ENCODE measurements around the gene PRDM8. TPM values are rescaled to one million over a fixed set of nuclear protein-coding genes. Genes with fewer than 3 reads are reported as not detected.

PRDM8 gene
- 0.40 TPM for polyA plus RNA-seq (2012; ENCODE audit: missing spikeins)

- FAIRE-seq, result no peak
- TF ChIP-seq POLR2AphosphoS5 (IDR thresholded peaks at IDR 0.05; ENCODE audit: low read depth, low read length) (no peak), POLR2A (IDR thresholded peaks at IDR 0.05; ENCODE audit: low read depth, low read length) (no peak), TAF1 (IDR thresholded peaks at IDR 0.05; ENCODE audit: borderline replicate concordance, low read depth, low read length) (no peak)
- no peak for DNase-seq (ENCODE audit: insufficient read length)
These were observed at the start of gene PRDM8 for GRCh38 chr4:80196922-80197573. TSS of gene PRDM8 (plus strand) at chr4:80197503. CDS start at chr4:80200081, 2,578 bp downstream.

- FAIRE-seq (no peak), DNase-seq (ENCODE audit: insufficient read length) (no peak)
- no peak for TF ChIP-seq POLR2AphosphoS5 (IDR thresholded peaks at IDR 0.05; ENCODE audit: low read depth, low read length)
- no peak for TF ChIP-seq POLR2A (IDR thresholded peaks at IDR 0.05; ENCODE audit: low read depth, low read length)
- TF ChIP-seq TAF1 (IDR thresholded peaks at IDR 0.05; ENCODE audit: borderline replicate concordance, low read depth, low read length), result no peak
These were observed 46.7 kb upstream of the PRDM8 start for GRCh38 chr4:80150387-80151180.

GRCh38 chr4:80151981-80152380, 45.3 kb upstream of the PRDM8 start:
- no peak for TF ChIP-seq TAF1 (IDR thresholded peaks at IDR 0.05; ENCODE audit: borderline replicate concordance, low read depth, low read length)
- TF ChIP-seq POLR2A (IDR thresholded peaks at IDR 0.05; ENCODE audit: low read depth, low read length), result no peak
- TF ChIP-seq POLR2AphosphoS5 (IDR thresholded peaks at IDR 0.05; ENCODE audit: low read depth, low read length), result no peak
- no peak for FAIRE-seq
- no peak for DNase-seq (ENCODE audit: insufficient read length)

GRCh38 chr4:80153874-80154544, 43.3 kb upstream of the PRDM8 start:
- no peak for FAIRE-seq
- TF ChIP-seq POLR2AphosphoS5 (IDR thresholded peaks at IDR 0.05; ENCODE audit: low read depth, low read length) (no peak), TAF1 (IDR thresholded peaks at IDR 0.05; ENCODE audit: borderline replicate concordance, low read depth, low read length) (no peak)

GRCh38 chr4:80154545-80154933, 42.8 kb upstream of the PRDM8 start:
- FAIRE-seq, result no peak
- DNase-seq (ENCODE audit: insufficient read length), result no peak
- TF ChIP-seq POLR2A (IDR thresholded peaks at IDR 0.05; ENCODE audit: low read depth, low read length) (no peak), POLR2AphosphoS5 (IDR thresholded peaks at IDR 0.05; ENCODE audit: low read depth, low read length) (no peak), TAF1 (IDR thresholded peaks at IDR 0.05; ENCODE audit: borderline replicate concordance, low read depth, low read length) (no peak)

More at GRCh38 chr4:80153874-80154544, 43.3 kb upstream of the PRDM8 start:
- no peak for DNase-seq (ENCODE audit: insufficient read length)

GRCh38 chr4:80155316-80155982, 41.9 kb upstream of the PRDM8 start:
- DNase-seq (ENCODE audit: insufficient read length), result no peak
- no peak for TF ChIP-seq TAF1 (IDR thresholded peaks at IDR 0.05; ENCODE audit: borderline replicate concordance, low read depth, low read length)
- no peak for TF ChIP-seq POLR2AphosphoS5 (IDR thresholded peaks at IDR 0.05; ENCODE audit: low read depth, low read length)
- no peak for TF ChIP-seq POLR2A (IDR thresholded peaks at IDR 0.05; ENCODE audit: low read depth, low read length)
- FAIRE-seq, result no peak

- FAIRE-seq (no peak), DNase-seq (ENCODE audit: insufficient read length) (no peak)
- TF ChIP-seq POLR2A (IDR thresholded peaks at IDR 0.05; ENCODE audit: low read depth, low read length) (no peak), TAF1 (IDR thresholded peaks at IDR 0.05; ENCODE audit: borderline replicate concordance, low read depth, low read length) (no peak), POLR2AphosphoS5 (IDR thresholded peaks at IDR 0.05; ENCODE audit: low read depth, low read length) (no peak)
These were observed 40.9 kb upstream of the PRDM8 start for GRCh38 chr4:80156410-80156809.

GRCh38 chr4:80161413-80162058, 35.8 kb upstream of the PRDM8 start:
- TF ChIP-seq TAF1 (IDR thresholded peaks at IDR 0.05; ENCODE audit: borderline replicate concordance, low read depth, low read length) (no peak), POLR2A (IDR thresholded peaks at IDR 0.05; ENCODE audit: low read depth, low read length) (no peak), POLR2AphosphoS5 (IDR thresholded peaks at IDR 0.05; ENCODE audit: low read depth, low read length) (no peak)
- FAIRE-seq (no peak), DNase-seq (ENCODE audit: insufficient read length) (no peak)

- DNase-seq (ENCODE audit: insufficient read length) (no peak), FAIRE-seq (no peak)
- TF ChIP-seq POLR2A (IDR thresholded peaks at IDR 0.05; ENCODE audit: low read depth, low read length), result no peak
- no peak for TF ChIP-seq TAF1 (IDR thresholded peaks at IDR 0.05; ENCODE audit: borderline replicate concordance, low read depth, low read length)
- no peak for TF ChIP-seq POLR2AphosphoS5 (IDR thresholded peaks at IDR 0.05; ENCODE audit: low read depth, low read length)
These were observed 34.9 kb upstream of the PRDM8 start for GRCh38 chr4:80162418-80162817.

- DNase-seq (ENCODE audit: insufficient read length) (no peak), FAIRE-seq (no peak)
- no peak for TF ChIP-seq POLR2AphosphoS5 (IDR thresholded peaks at IDR 0.05; ENCODE audit: low read depth, low read length)
- no peak for TF ChIP-seq TAF1 (IDR thresholded peaks at IDR 0.05; ENCODE audit: borderline replicate concordance, low read depth, low read length)
- no peak for TF ChIP-seq POLR2A (IDR thresholded peaks at IDR 0.05; ENCODE audit: low read depth, low read length)
These were observed 31.4 kb upstream of the PRDM8 start for GRCh38 chr4:80165855-80166254.
